IPS DF 6.9 (cell line): ENCODE results near the gene KCNK13.
A peak's percentile ranks its signal among the peaks of the same experiment; 100 is the strongest.
"Not testable (repeated sequence)": the region's sequence is repeated elsewhere in the genome, so short reads cannot be mapped to it uniquely, and the experiment has no call there.

Experiments used
- DNase-seq: peaks from one replicate; pipeline ENCODE4 v3.0.0-alpha.2; 2013; ENCODE audit warnings: low read depth, low spot score
- H3K27ac ChIP-seq: one replicate; pipeline ENCODE4 v1.5.1; 2013; ENCODE audit warnings: low read length, control low read depth
- H3K27me3 ChIP-seq: 2 replicates; pipeline ENCODE4 v1.6.1; 2013; ENCODE audit warnings: mild to moderate bottlenecking, low read length; ENCODE audit not compliant: control insufficient read depth, insufficient read depth
- H3K36me3 ChIP-seq: 2 replicates; pipeline ENCODE4 v1.6.1; 2013; ENCODE audit warnings: low read length; ENCODE audit not compliant: control insufficient read depth, insufficient read depth
- H3K4me1 ChIP-seq: 2 replicates; pipeline ENCODE4 v1.6.1; 2013; ENCODE audit warnings: low read length; ENCODE audit not compliant: control insufficient read depth, insufficient read depth
- H3K4me3 ChIP-seq: 2 replicates; pipeline ENCODE4 v1.5.1; 2013; ENCODE audit warnings: mild to moderate bottlenecking, low read length
- H3K9me3 ChIP-seq: 2 replicates; pipeline ENCODE4 v1.6.1; 2013; ENCODE audit warnings: low read length, inconsistent platforms; ENCODE audit not compliant: control insufficient read depth, insufficient read depth
- WGBS: extraction: QIAGEN DNeasy Blood & Tissue Kit; methylation state at CpG from one replicate; pipeline ENCODE4 v1.1.7; 2013; ENCODE audit warnings: mixed read lengths, missing lambda C conversion rate; ENCODE audit not compliant: insufficient read length, insufficient coverage; 5-methylcytosine and 5-hydroxymethylcytosine counted together

The KCNK13 gene

DNA sequence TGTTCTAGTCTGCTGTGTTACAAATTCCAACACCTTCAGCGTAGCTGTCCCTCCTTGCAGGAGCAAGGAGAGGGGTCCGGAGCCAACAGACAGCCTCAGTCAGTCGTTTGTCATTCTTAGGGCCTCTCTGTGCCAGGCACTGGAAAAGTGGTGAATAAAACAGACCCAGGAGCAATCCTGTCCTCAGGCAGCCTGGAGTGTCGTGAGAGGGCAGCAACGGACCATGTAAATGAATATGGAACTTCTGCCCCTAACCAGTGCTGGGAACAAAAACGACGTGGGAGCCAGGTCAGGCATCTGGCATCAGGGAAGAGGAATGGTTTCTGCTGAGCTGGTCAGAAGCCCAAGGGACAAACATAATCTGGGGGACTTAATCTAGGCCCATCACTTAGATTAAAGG is 129.8 kb downstream of the KCNK13 start:
- no peaks in the 10 kb centered on the region for H3K27me3 ChIP-seq
- H3K4me1 ChIP-seq = no peaks in the 10 kb centered on the region
- H3K36me3 ChIP-seq = no peaks in the 10 kb centered on the region
- H3K27ac ChIP-seq = no peak overlapping the region
- WGBS = no CpG with 5 or more reads among the region's 7 CpGs
- H3K4me3 ChIP-seq = no peak overlapping the region
- no peak for DNase-seq
- no peaks in the 10 kb centered on the region for H3K9me3 ChIP-seq

DNA sequence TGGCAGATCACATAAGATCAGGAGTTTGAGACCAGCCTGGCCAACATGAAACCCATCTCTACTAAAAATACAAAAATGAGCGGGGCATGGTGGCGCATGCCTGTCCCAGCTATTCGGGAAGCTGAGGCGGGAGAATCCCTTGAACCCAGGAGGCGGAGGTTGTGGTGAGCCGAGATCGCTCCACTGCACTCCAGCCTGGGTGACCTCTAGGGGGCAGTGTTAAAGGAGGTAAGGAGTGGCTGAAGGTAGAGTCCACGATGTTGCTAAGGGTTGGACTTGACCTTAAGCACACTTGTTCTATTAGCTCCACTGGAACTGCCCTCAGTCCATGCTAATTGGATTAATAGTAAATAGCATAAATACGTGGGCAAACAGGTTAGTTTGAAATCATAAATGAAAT is 132.1 kb downstream of the KCNK13 start:
- peak; percentile 16 for DNase-seq
- WGBS = no CpG with 5 or more reads among the region's 9 CpGs
- no peaks in the 10 kb centered on the region for H3K4me1 ChIP-seq
- H3K9me3 ChIP-seq = no peaks in the 10 kb centered on the region
- H3K27me3 ChIP-seq = no peaks in the 10 kb centered on the region
- H3K27ac ChIP-seq = no peak overlapping the region
- no peak overlapping the region for H3K4me3 ChIP-seq
- H3K36me3 ChIP-seq = no peaks in the 10 kb centered on the region

DNA sequence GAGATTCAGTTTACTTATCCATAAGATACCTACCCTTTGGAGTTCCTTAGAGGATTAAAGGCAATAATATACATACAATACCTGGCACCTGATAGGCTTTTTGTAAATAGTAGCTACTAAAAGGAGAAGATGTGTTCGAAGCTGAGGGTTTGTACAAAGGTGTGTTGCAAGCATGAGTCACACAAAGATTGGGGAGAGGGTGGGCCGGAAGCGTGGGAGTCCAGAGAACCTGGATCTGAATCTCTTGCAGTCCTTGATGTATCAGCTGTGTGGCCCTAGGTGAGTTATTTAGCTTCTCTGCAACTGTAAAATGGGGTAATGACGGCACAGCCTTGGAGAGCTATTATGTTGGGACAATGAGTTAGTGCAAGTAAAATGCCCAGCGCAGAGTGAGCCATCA is 132.9 kb downstream of the KCNK13 start:
- Histone ChIP-seq H3K36me3 (no peaks in the 10 kb centered on the region), H3K27me3 (no peaks in the 10 kb centered on the region), H3K9me3 (no peaks in the 10 kb centered on the region), H3K27ac (no peak overlapping the region), H3K4me1 (no peaks in the 10 kb centered on the region), H3K4me3 (no peak overlapping the region)
- DNase-seq = no peak
- WGBS = no CpG with 5 or more reads among the region's 5 CpGs

DNA sequence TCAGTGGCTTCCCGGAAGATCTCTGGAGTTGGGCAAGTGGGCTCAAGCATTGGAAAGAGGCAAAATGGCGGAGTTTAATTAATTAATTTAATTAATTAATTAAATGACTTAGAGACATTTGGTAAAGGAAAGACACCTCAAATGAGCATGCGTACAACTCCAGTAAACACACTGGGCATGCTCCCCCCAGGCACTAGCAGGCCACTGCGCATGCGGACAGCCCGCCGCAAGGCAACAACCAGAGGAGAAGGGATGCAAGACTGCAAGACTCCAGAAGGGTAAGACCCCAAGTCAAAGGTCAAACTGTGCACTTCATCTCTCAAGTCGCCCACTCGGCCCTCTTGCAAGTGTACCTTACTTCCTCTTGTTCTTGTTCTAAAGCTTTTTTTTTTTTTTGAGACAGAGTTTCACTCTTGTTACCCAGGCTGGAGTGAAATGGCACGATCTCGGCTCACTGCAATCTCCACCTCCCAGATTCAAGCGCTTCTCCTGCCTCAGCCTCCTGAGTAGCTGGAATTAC is 136.8 kb downstream of the KCNK13 start:
- Histone ChIP-seq H3K36me3 (no peaks in the 10 kb centered on the region), H3K4me1 (no peaks in the 10 kb centered on the region), H3K27me3 (no peaks in the 10 kb centered on the region), H3K27ac (no peak overlapping the region), H3K4me3 (no peak overlapping the region), H3K9me3 (no peaks in the 10 kb centered on the region)
- whole genome bisulfite sequencing = no CpG with 5 or more reads among the region's 12 CpGs
- no peak for DNase-seq

DNA sequence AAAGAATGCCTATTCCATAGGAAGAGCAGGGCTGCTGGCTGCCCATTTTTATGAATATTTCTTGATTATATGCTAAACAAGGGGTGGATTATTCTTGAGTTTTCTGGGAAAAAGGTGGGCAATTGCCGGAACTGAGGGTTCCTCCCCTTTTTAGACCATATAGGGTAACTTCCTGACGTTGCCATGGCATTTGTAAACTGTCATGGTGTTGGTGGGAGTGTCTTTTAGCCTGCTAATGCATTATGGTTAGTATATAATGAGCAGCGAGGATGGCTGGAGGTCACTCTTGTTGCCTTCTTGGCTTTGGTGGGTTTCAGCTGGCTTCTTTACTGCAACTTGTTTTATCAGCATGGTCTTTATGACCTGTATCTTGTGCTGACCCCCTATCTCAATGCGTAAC is 138.8 kb downstream of the KCNK13 start:
- not testable (repeated sequence) for H3K4me3 ChIP-seq, H3K27ac ChIP-seq, H3K36me3 ChIP-seq, H3K9me3 ChIP-seq, H3K27me3 ChIP-seq, H3K4me1 ChIP-seq, DNase-seq
- WGBS = no CpG with 5 or more reads among the region's 4 CpGs

DNA sequence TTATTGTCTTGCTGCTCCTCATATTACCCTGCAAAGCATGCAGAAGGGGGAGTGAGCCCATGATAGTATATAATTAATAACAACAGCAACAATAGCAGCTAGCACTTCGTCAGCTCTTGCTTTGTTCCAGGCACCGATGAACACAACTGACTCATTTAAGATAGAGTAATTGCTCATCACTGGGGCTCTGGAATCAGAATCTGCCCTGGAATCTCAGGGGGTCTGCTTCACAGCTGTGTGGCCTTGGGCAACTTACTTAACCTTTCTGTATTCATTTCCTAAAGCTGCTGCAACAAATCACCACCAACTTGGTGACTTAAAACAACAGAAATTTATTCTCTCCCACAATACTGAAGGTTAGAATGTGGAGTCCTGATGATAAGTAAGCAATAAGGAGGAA is 139.6 kb downstream of the KCNK13 start:
- WGBS = no CpG with 5 or more reads among the region's 2 CpGs
- no peaks in the 10 kb centered on the region for H3K27me3 ChIP-seq
- no peak for DNase-seq
- no peaks in the 10 kb centered on the region for H3K9me3 ChIP-seq
- H3K36me3 ChIP-seq = no peaks in the 10 kb centered on the region
- no peak overlapping the region for H3K4me3 ChIP-seq
- H3K4me1 ChIP-seq = no peaks in the 10 kb centered on the region
- no peak overlapping the region for H3K27ac ChIP-seq

DNA sequence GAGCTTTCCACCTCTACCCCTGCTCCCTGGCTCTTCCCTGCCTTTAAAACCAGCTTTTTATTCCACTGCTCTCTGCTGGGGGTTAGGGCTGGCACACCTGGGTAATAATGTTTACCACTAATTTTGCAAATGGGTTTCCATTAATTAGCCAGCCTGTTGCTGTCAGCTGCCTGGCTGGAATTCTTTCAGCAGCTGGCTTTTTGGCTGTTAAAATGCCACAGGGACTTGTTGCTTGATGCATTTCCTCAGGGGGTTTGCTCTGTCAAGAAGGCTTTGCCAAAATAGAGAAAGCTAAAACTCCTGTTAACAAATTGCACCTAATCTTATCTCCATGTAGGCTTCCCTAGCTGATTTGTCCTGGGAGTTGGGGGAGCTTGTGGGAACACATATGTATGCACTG is 142.7 kb downstream of the KCNK13 start:
- no peak overlapping the region for H3K27ac ChIP-seq
- H3K9me3 ChIP-seq = no peaks in the 10 kb centered on the region
- no peaks in the 10 kb centered on the region for H3K4me1 ChIP-seq
- no peaks in the 10 kb centered on the region for H3K36me3 ChIP-seq
- DNase-seq = no peak
- H3K27me3 ChIP-seq = no peaks in the 10 kb centered on the region
- H3K4me3 ChIP-seq = no peak overlapping the region

DNA sequence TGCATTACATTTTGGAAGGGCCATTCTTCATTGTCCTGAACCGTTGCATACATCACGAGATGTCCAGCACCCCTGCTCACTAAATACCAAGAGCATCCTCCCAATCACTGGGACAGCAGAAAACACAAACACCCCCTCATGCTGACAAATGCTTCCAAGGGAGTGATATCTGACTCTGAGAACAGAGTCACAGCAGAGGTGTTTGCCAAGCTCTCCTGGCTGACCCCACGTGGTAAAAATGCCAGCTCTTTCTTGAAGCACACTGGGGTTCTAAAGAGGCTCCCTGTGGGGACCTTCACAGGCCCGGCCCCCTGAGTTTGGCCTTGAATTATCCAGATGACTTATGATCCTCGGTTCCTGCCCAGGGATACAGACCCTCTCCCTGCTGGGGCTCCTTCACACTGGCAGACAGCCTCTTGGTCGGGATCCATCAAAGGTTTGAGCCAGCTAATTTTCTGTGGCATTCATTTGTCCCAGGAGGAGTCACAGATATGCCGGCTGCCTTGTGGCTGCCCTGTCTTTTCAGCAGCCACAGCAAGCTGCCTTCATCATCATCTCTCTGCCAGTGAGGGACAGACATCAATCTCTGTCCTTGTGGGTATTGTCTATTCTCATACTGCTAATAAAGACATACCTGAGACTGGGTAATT is 151.4 kb downstream of the KCNK13 start:
- Histone ChIP-seq H3K27me3 (no peaks in the 10 kb centered on the region), H3K27ac (no peak overlapping the region), H3K4me3 (no peak overlapping the region), H3K36me3 (no peaks in the 10 kb centered on the region), H3K4me1 (no peaks in the 10 kb centered on the region), H3K9me3 (0 out of 2 replicates have a peak, but pooled peaks cover 3% of the 10 kb centered on the region)
- no CpG with 5 or more reads among the region's 7 CpGs for WGBS
- DNase-seq = no peak

DNA sequence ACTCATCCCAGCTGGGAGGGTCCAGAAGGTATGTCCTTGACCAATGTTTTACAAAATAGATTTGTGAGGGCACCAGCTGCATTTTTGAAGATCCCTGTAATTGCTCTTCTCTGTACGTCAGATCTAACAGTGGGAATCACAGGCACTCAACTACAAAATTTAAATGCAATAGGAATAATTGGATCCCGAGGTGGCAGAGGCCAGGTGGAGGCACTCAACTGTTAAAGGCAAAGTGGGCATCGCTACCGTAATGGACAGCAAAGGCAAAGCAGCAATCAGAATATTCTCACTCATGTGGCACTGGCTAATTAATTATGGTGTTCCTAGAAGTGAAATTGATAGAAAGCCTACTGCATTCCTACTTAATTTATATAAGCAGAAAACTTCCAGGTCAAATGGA is 166.7 kb downstream of the KCNK13 start:
- Histone ChIP-seq H3K36me3 (no peaks in the 10 kb centered on the region), H3K9me3 (no peaks in the 10 kb centered on the region), H3K4me3 (no peak overlapping the region), H3K4me1 (no peaks in the 10 kb centered on the region), H3K27ac (no peak overlapping the region), H3K27me3 (no peaks in the 10 kb centered on the region)
- no peak for DNase-seq
- no CpG with 5 or more reads among the region's 4 CpGs for WGBS

DNA sequence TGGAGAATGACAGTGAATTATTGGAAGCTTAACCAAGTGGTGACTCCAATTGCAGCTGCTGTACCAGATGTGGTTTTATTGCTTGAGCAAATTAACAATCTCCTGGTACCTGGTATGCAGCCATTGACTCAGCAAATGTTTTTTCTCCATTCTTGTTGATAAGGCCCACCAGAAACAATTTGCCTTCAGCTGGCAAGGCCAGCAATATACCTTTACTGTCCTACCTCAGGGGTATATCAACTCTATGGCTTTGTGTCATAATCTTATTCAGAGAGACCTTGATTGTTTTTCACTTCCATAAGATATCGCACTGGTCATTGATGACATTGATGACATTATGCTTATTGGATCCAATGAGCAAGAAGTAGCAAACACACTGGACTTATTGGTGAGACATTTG is 168.1 kb downstream of the KCNK13 start:
- not testable (repeated sequence) for H3K36me3 ChIP-seq, H3K4me3 ChIP-seq, DNase-seq, H3K27me3 ChIP-seq, H3K9me3 ChIP-seq, H3K4me1 ChIP-seq, H3K27ac ChIP-seq
- WGBS = no CpG with 5 or more reads among the region's 1 CpG
